Cardiac muscle cell (in vitro differentiated cells and primary cell): ENCODE data around the gene DPP10. TPM values are rescaled to one million over a fixed set of nuclear protein-coding genes. Genes with fewer than 3 reads are reported as not detected.

Source experiments
- DNase-seq, 2 donors: peaks; one replicate each; pipeline versions ENCODE4 v3.0.0 to v3.0.0-alpha.2; 2010 to 2017; ENCODE audit warnings: low read depth in 1 of 2, low spot score in 1 of 2
- H3K27ac ChIP-seq: fragments of 200-600 bp; sonication (generic); 2 replicates; pipeline ENCODE4 v1.5.1; 2016
- H3K27me3 ChIP-seq: fragments of 200-600 bp; sonication (generic); 2 replicates; pipeline ENCODE4 v1.6.0; 2016; ENCODE audit warnings: control low read depth
- H3K36me3 ChIP-seq: fragments of 200-600 bp; sonication (generic); 2 replicates; pipeline ENCODE4 v1.5.1; 2016; ENCODE audit warnings: control low read depth
- H3K4me1 ChIP-seq: fragments of 200-600 bp; sonication (generic); 2 replicates; pipeline ENCODE4 v1.8.1; 2017; ENCODE audit warnings: low read depth, mild to moderate bottlenecking, mixed run types
- H3K4me3 ChIP-seq: fragments of 200-600 bp; sonication (generic); 2 replicates; pipeline ENCODE4 v1.5.1; 2016; ENCODE audit warnings: mild to moderate bottlenecking
- H3K9me3 ChIP-seq: fragments of 200-600 bp; sonication (generic); 2 replicates; pipeline ENCODE4 v1.5.1; 2017; ENCODE audit warnings: low read depth, mild to moderate bottlenecking, control low read depth
- CTCF ChIP-seq: IDR thresholded peaks from 2 replicates; pipeline ENCODE4 v1.5.1; 2012; ENCODE audit warnings: low read depth, mild to moderate bottlenecking, low read length
- polyA plus RNA-seq: library from polyadenylated mRNA; unstranded; fragments of >200 nt; fragmentation: Nextera tagmentation; extraction: Ambion mirVana; gene quantifications from 2 replicates; pipeline ENCODE4 v1.2.1, GENCODE V29; 2016
- total RNA-seq: library from RNA; depleted of rRNA; stranded (reverse); fragments of >200 nt; gene quantifications from 2 replicates; pipeline ENCODE4 v1.2.3, GENCODE V29; 2016

Gene DPP10
- total and polyA plus RNA-seq, 2 experiments from 2014 or later: 1.1 to 1.4 TPM

- Histone ChIP-seq H3K27me3 (no peaks in the 10 kb centered on the region), H3K4me3 (no peak overlapping the region), H3K36me3 (no peaks in the 10 kb centered on the region), H3K4me1 (no peaks in the 10 kb centered on the region), H3K27ac (no peak overlapping the region), H3K9me3 (no peaks in the 10 kb centered on the region)
- no peak for DNase-seq
- no peak for TF ChIP-seq CTCF
Observed at GRCh38 chr2:115887209-115887776, 1444.9 kb downstream of the DPP10 start.
